Panc1 (cell line): ENCODE measurements around the gene ARF1.

Source experiments
- CTCF ChIP-seq: fragments of 450-650 bp; IDR thresholded peaks from 2 replicates; pipeline ENCODE4 v1.5.1; 2017; ENCODE audit warnings: mild to moderate bottlenecking
- POLR2AphosphoS5 ChIP-seq: IDR thresholded peaks from 2 replicates; pipeline ENCODE4 v1.6.1; 2012; ENCODE audit warnings: mild to moderate bottlenecking, low read depth, low read length, moderate library complexity

DNA sequence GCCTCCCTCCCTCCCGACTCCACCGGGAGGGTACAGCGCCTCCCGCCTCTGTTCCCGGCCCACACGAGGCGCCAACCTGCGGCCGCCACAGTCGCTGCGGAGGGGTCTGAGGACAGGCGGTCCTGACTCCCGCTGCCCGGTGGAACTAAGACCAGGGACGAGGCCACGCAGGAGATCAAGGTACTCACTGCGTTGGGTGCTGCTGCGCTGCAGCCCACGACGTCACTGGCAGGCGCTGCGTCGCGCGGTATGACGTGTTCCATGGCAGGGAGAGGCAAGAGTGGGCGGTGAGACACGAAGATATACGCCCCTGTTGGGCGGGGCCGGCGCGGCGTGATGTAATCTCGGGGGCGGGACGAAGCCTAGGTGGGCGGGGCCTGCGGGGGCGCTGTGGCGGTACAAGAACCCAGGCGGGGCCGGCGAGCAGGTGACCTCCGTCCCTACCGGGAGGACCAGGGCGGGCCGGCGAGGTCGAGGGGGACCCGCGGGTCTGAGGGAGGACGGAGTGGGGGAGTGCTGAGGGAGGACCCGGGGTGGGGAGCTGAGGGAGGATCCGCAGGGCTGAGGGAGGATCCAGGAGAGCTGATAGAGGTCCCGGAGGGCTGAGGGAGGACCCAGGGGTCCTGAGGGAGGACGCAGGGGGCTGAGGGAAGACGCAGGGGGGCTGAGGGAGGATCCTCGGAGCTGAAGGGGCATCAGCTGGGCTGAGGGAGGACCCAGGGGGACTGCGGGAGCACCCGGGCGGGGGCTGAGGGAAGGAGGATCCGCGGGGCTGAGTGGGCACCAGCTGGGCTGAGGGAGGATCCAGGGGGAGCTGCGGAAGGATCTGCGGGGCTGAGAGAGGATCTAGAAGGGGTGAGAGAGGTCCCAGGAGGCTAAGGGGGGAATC lies 26.8 kb downstream of the ARF1 start, which contains the start of gene MRPL55:
- no peak; the same call in 1 of the 2 replicates for TF ChIP-seq CTCF
- TF ChIP-seq POLR2AphosphoS5: peak; percentile 89
